Measurements from ENCODE around the gene IQSEC1.

The IQSEC1 gene

DNA sequence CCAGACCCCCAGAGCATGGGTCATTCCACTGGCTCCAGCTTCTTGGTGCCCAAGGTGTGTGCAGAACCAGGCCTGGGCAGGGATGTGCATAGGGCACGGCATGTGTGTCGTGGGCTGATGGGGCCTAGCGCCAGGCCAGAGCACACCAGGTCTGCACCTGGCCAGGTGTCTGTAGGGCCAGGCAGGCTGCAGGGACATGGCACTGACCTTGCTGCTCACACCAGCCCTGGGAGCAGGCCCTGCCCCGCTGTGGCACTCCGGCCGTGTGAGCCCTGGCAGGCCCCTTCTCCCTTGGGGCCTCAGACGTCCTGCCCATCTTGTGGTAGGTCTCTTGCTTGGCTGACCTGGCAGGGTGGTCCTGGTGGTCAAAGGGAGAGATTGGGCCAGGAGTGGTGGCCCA is 147.6 kb downstream of the IQSEC1 start:
- no peak overlapping the region for H3K4me3 ChIP-seq (ENCODE audit: insufficient read depth, low read length, poor library complexity, severe bottlenecking)
- no peaks in the 10 kb centered on the region for H3K9me2 ChIP-seq (replicated peaks; ENCODE audit: insufficient read depth, low read length)
- no peak overlapping the region for H2AFZ ChIP-seq (ENCODE audit: low read depth, low read length, severe bottlenecking)
- H3K27ac ChIP-seq (ENCODE audit: low read depth, low read length): no peak overlapping the region
- H3K79me2 ChIP-seq (ENCODE audit: insufficient read depth, low read length): no peaks in the 10 kb centered on the region
- H4K20me1 ChIP-seq (ENCODE audit: low read depth, low read length): no peaks in the 10 kb centered on the region
- no peaks in the 10 kb centered on the region for H3F3A ChIP-seq (ENCODE audit: insufficient read depth)
- TF ChIP-seq, protein P1, sequence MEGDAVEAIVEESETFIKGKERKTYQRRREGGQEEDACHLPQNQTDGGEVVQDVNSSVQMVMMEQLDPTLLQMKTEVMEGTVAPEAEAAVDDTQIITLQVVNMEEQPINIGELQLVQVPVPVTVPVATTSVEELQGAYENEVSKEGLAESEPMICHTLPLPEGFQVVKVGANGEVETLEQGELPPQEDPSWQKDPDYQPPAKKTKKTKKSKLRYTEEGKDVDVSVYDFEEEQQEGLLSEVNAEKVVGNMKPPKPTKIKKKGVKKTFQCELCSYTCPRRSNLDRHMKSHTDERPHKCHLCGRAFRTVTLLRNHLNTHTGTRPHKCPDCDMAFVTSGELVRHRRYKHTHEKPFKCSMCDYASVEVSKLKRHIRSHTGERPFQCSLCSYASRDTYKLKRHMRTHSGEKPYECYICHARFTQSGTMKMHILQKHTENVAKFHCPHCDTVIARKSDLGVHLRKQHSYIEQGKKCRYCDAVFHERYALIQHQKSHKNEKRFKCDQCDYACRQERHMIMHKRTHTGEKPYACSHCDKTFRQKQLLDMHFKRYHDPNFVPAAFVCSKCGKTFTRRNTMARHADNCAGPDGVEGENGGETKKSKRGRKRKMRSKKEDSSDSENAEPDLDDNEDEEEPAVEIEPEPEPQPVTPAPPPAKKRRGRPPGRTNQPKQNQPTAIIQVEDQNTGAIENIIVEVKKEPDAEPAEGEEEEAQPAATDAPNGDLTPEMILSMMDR (IDR thresholded peaks at IDR 0.05; ENCODE audit: insufficient read depth, low read length, poor library complexity, severe bottlenecking): no peak
- no peak for TF ChIP-seq EZH2phosphoT487 (conservative IDR thresholded peaks at IDR 0.05; ENCODE audit: low read length)
- no peaks in the 10 kb centered on the region for H3K9me3 ChIP-seq (ENCODE audit: insufficient read depth, low read length)
- no peak overlapping the region for H3K4me2 ChIP-seq (ENCODE audit: low read depth, low read length, poor library complexity, severe bottlenecking)
- H3K27me3 ChIP-seq (ENCODE audit: low read length): no peaks in the 10 kb centered on the region
- H3K36me3 ChIP-seq (ENCODE audit: low read length): no peaks in the 10 kb centered on the region
- no peak overlapping the region for H3K9ac ChIP-seq (ENCODE audit: low read length)

GRCh38 chr3:12924437-12924836 is 148.8 kb downstream of the IQSEC1 start:
- no peaks in the 10 kb centered on the region for H3F3A ChIP-seq (ENCODE audit: insufficient read depth)
- H3K9me3 ChIP-seq (ENCODE audit: insufficient read depth, low read length): no peaks in the 10 kb centered on the region
- no peak overlapping the region for H3K4me2 ChIP-seq (ENCODE audit: low read depth, low read length, poor library complexity, severe bottlenecking)
- no peaks in the 10 kb centered on the region for H3K36me3 ChIP-seq (ENCODE audit: low read length)
- no peaks in the 10 kb centered on the region for H4K20me1 ChIP-seq (ENCODE audit: low read depth, low read length)
- H3K9ac ChIP-seq (ENCODE audit: low read length): no peak overlapping the region
- no peak overlapping the region for H3K4me3 ChIP-seq (ENCODE audit: insufficient read depth, low read length, poor library complexity, severe bottlenecking)
- H3K27ac ChIP-seq (ENCODE audit: low read depth, low read length): no peak overlapping the region
- no peaks in the 10 kb centered on the region for H3K9me2 ChIP-seq (replicated peaks; ENCODE audit: insufficient read depth, low read length)
- no peak overlapping the region for H2AFZ ChIP-seq (ENCODE audit: low read depth, low read length, severe bottlenecking)
- TF ChIP-seq, protein P1 (IDR thresholded peaks at IDR 0.05; ENCODE audit: insufficient read depth, low read length, poor library complexity, severe bottlenecking): no peak
- no peak for TF ChIP-seq EZH2phosphoT487 (conservative IDR thresholded peaks at IDR 0.05; ENCODE audit: low read length)
- no peaks in the 10 kb centered on the region for H3K79me2 ChIP-seq (ENCODE audit: insufficient read depth, low read length)
- no peaks in the 10 kb centered on the region for H3K27me3 ChIP-seq (ENCODE audit: low read length)

DNA sequence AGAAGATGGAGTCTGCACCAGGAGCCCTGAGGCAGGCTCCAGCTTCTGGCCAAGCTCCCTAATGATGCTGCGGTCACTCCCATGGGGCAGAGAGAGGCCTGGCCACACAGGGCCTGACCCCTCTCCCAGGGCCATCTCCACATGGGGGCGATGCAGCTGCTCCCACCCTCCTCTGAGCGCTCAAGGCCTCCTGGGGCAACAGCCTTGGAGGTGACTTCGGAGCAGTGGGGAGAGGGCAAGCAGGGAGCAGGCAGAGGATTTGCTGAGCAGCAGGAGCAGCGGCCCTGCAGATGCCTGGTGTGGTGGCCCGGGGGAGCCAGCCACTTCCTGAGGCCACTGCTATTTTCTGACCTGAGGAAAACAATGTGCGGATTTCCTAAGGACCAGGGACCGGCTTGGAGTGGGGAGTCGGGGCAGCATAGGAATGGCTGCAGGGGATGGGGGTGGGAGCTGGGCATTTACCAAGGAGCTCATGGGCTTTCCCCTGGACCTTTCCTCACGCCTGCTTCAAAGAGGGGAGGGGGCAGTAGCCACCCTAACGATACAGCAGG is 150.3 kb downstream of the IQSEC1 start:
- Histone ChIP-seq H3K9ac (ENCODE audit: low read length) (no peak overlapping the region), H2AFZ (ENCODE audit: low read depth, low read length, severe bottlenecking) (no peak overlapping the region), H3K36me3 (ENCODE audit: low read length) (no peaks in the 10 kb centered on the region)

More for the DNA sequence above, 150.3 kb downstream of the IQSEC1 start:
- H3K9me2 ChIP-seq (replicated peaks; ENCODE audit: insufficient read depth, low read length): no peaks in the 10 kb centered on the region
- no peak overlapping the region for H3K4me3 ChIP-seq (ENCODE audit: insufficient read depth, low read length, poor library complexity, severe bottlenecking)
- H4K20me1 ChIP-seq (ENCODE audit: low read depth, low read length): no peaks in the 10 kb centered on the region
- H3K27me3 ChIP-seq (ENCODE audit: low read length): no peaks in the 10 kb centered on the region
- no peak overlapping the region for H3K27ac ChIP-seq (ENCODE audit: low read depth, low read length)
- H3K4me2 ChIP-seq (ENCODE audit: low read depth, low read length, poor library complexity, severe bottlenecking): no peak overlapping the region
- H3F3A ChIP-seq (ENCODE audit: insufficient read depth): no peaks in the 10 kb centered on the region
- TF ChIP-seq, protein P1 (IDR thresholded peaks at IDR 0.05; ENCODE audit: insufficient read depth, low read length, poor library complexity, severe bottlenecking): no peak
- no peak for TF ChIP-seq EZH2phosphoT487 (conservative IDR thresholded peaks at IDR 0.05; ENCODE audit: low read length)
- no peaks in the 10 kb centered on the region for H3K9me3 ChIP-seq (ENCODE audit: insufficient read depth, low read length)
- H3K79me2 ChIP-seq (ENCODE audit: insufficient read depth, low read length): no peaks in the 10 kb centered on the region
